Small intestine (tissue), 7 donors: Measurements from ENCODE around the gene TFF3. TPM values are rescaled to one million over a fixed set of nuclear protein-coding genes. Genes with fewer than 3 reads are reported as not detected.
A peak's percentile ranks its signal among the peaks of the same experiment; 100 is the strongest.

Experiments
- DNase-seq, 2 donors: peaks; one replicate each; pipeline versions ENCODE4 v3.0.0 to v3.0.0-alpha.2; 2013
- FAIRE-seq: peaks from 2 replicates; lab custom pipeline; 2012; peaks lifted over from hg19 to GRCh38; lab: Jason Lieb, UNC
- H3K27ac ChIP-seq, 3 donors: one replicate each; pipeline ENCODE4 v1.5.1; 2013; ENCODE audit warnings: low read length in 2 of 3, mild to moderate bottlenecking in 2 of 3, control low read depth in 1 of 3, inconsistent platforms in 1 of 3, low read depth in 1 of 3, moderate library complexity in 1 of 3
- H3K27me3 ChIP-seq, 3 donors: one replicate each; pipeline ENCODE4 v1.6.1; 2013; ENCODE audit warnings: low read length in 3 of 3, inconsistent platforms in 1 of 3; ENCODE audit not compliant: control insufficient read depth in 3 of 3, insufficient read depth in 3 of 3
- H3K36me3 ChIP-seq, 3 donors: one replicate each; pipeline ENCODE4 v1.6.1; 2013; ENCODE audit warnings: low read length in 3 of 3, inconsistent platforms in 1 of 3, low read depth in 1 of 3, mild to moderate bottlenecking in 1 of 3, moderate library complexity in 1 of 3; ENCODE audit not compliant: control insufficient read depth in 3 of 3, insufficient read depth in 2 of 3
- H3K4me1 ChIP-seq, 3 donors: one replicate each; pipeline ENCODE4 v1.6.1; 2013; ENCODE audit warnings: low read length in 2 of 3, inconsistent platforms in 1 of 3, low read depth in 1 of 3, mild to moderate bottlenecking in 1 of 3, moderate library complexity in 1 of 3; ENCODE audit not compliant: control insufficient read depth in 3 of 3, insufficient read depth in 2 of 3
- H3K4me3 ChIP-seq, 3 donors: one replicate each; pipeline ENCODE4 v1.5.1; 2013; ENCODE audit warnings: low read length in 3 of 3, control low read depth in 1 of 3, inconsistent platforms in 1 of 3, low read depth in 1 of 3, mild to moderate bottlenecking in 1 of 3, moderate library complexity in 1 of 3
- H3K9me3 ChIP-seq, 2 donors: one replicate each; pipeline ENCODE4 v1.6.1; 2013; ENCODE audit warnings: low read depth in 1 of 2, low read length in 1 of 2; ENCODE audit not compliant: control insufficient read depth in 2 of 2, insufficient read depth in 1 of 2
- WGBS, 3 donors: extraction: QIAGEN DNeasy Blood & Tissue Kit; methylation state at CpG; one replicate each; pipeline ENCODE4 v1.1.7; 2013; 5-methylcytosine and 5-hydroxymethylcytosine counted together
- polyA plus RNA-seq, 4 donors: library from polyadenylated mRNA; stranded (reverse) in 3 of 4; unstranded in 1 of 4; fragments of 200-250 nt in 3 of 4; fragments of 120-200 nt in 1 of 4; gene quantifications; one replicate each; pipeline versions ENCODE4 v1.2.1 to v1.2.3, GENCODE V29; 2013
- donor health status: healthy with polysubstance abuse.
- donor health status: control.
- donor health status: control.
- donor health status: Bipolar disorder and iron deficiency.
- donor health status: healthy.

TFF3 gene
- polyA plus RNA-seq, 4 donors = 758 to 1,395 (median 912) TPM

DNA sequence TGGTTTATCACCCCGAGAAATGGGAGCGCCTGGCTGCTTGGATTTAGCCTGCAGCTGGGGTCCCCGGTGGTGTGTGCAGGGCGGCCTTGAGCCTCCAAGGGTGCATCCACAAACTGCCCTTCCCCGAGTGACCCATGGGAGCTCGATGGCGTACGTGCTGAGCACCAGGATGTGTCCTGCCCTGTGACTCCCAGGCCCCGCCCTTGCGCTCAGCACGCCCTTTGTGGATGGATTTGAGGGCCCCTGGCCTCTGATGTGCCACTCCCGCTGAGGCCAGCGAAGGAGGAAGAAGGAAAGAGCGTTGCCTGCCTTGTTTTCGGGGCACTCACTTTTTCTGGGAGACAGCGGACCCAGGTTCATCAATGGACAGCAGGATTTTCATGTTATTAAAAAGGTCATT, 1.7 kb upstream of the TFF3 start:
- peak; percentile 90 to 92 for DNase-seq
- WGBS, 3 donors = 34 to 73% (median 45%) methylated on average over 16 of the region's 16 CpGs
- Histone ChIP-seq H3K9me3 (no peaks in the 10 kb centered on the region), H3K27me3 (no peaks in the 10 kb centered on the region), H3K27ac (peak overlapping the region in 2 of 3 donors; percentile 76 to 89), H3K4me1 (peaks cover 2 to 88% (median 8%) of the 10 kb centered on the region in 3 donors), H3K36me3 (peaks cover 0 to 10% (median 0%) of the 10 kb centered on the region in 3 donors), H3K4me3 (peak overlapping the region in 1 of 3 donors; percentile 1)
- no peak for FAIRE-seq

DNA sequence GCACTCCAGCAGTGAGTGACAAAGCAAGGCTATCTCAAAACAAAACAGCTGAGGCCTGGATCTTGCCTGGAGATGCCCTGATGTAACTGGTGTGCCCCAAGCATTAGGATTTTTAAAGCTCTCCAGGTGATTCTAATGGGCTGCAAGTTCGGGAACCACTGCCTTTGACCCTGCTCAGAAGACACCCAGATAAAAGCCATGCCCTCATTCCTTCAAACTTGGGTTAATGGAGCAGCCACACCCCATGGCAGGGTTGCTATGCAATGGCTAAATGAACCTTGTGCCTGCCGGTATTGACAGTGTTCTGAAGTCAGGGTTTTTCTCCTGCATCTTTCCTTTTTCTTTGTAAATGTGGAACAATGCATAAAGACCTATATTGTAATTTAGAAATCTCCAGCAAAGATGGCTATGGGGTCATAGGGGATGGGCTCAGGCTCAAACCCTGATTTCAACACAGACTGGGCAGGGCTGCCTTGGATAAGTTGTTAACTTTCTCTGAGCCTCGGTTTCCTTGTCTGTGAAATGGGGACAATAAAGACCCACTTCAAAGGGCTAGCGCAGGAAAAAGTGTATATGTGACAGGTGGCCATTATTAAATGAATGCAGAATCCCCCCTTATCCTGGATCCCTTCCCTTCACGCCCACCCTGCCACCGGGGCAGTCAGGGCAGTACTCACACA, 453 bp downstream of the TFF3 start:
- no peak for FAIRE-seq
- Histone ChIP-seq H3K4me3 (peak overlapping the region in 1 of 3 donors; percentile 37), H3K4me1 (peaks cover 5 to 94% (median 8%) of the 10 kb centered on the region in 3 donors), H3K27ac (peak overlapping the region; percentile 37 to 89 (median 71)), H3K9me3 (no peaks in the 10 kb centered on the region), H3K36me3 (peaks cover 0 to 17% (median 0%) of the 10 kb centered on the region in 3 donors), H3K27me3 (no peaks in the 10 kb centered on the region)
- 16 to 55% (median 51%) methylated on average over 6 of the region's 6 CpGs for WGBS, 3 donors
- DNase-seq = peak; percentile 80 to 83

DNA sequence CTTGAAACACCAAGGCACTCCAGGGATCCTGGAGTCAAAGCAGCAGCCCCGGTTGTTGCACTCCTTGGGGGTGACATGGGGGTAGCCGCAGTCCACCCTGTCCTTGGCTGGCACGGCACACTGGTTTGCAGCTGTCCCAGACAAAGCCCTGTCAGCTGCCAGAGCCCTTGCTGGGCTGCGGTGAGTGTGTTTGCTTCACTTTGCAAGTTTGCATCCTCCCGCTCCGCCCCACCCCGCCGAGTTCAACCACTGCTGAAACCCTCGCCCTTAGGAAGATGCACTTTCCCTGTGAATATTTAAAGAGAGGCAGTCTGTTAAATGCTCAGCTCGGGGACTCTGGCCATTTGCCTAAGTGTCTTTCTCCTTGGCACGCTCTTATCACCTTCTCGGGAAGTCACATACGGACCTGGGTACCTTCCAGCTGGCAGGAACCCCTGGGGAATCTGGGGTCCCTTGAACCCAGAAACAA, 1.7 kb downstream of the TFF3 start:
- WGBS, 3 donors = 12 to 40% (median 29%) methylated on average over 12 to 13 of the region's 13 CpGs
- no peak for FAIRE-seq
- no peaks in the 10 kb centered on the region for H3K9me3 ChIP-seq
- H3K4me1 ChIP-seq = peaks cover 5 to 90% (median 8%) of the 10 kb centered on the region in 3 donors
- H3K27me3 ChIP-seq = no peaks in the 10 kb centered on the region
- H3K4me3 ChIP-seq = peak overlapping the region in 2 of 3 donors; percentile 6 to 37
- H3K36me3 ChIP-seq = peaks cover 0 to 17% (median 0%) of the 10 kb centered on the region in 3 donors
- peak overlapping the region; percentile 24 to 89 (median 71) for H3K27ac ChIP-seq
- peak; percentile 69 to 73 for DNase-seq

DNA sequence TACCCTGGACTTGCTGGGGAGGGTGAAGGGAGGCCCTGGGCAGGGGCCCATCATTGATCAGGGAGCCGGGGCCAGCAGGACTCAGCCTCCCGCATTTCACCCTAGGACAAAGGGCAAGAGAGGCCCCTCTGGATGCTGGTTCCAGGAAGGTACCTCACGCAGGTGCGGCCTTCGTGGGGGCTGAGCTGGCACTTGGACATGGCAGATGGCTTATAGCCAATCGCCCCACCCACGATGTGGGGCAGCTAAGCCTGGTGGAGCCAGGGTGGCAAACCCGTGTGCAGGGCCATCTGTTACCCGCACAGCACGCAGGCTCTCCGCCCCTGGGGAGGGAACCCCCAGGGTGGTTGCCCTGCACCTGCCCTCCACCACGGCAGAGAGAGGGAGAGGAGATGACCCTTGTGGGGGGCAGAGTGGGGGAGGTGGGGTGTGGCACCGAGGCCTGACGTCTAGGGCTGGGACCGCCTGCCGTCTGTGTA, 2.5 kb downstream of the TFF3 start:
- no peaks in the 10 kb centered on the region for H3K27me3 ChIP-seq
- 16 to 62% (median 44%) methylated on average over 14 to 16 of the region's 16 CpGs for WGBS, 3 donors
- H3K4me1 ChIP-seq = peaks cover 5 to 82% (median 8%) of the 10 kb centered on the region in 3 donors
- FAIRE-seq (no peak), DNase-seq (peak; percentile 35 to 76)
- peak overlapping the region in 1 of 3 donors; percentile 37 for H3K4me3 ChIP-seq
- peaks cover 0 to 17% (median 0%) of the 10 kb centered on the region in 3 donors for H3K36me3 ChIP-seq
- no peaks in the 10 kb centered on the region for H3K9me3 ChIP-seq
- H3K27ac ChIP-seq = peak overlapping the region in 2 of 3 donors; percentile 71 to 89

DNA sequence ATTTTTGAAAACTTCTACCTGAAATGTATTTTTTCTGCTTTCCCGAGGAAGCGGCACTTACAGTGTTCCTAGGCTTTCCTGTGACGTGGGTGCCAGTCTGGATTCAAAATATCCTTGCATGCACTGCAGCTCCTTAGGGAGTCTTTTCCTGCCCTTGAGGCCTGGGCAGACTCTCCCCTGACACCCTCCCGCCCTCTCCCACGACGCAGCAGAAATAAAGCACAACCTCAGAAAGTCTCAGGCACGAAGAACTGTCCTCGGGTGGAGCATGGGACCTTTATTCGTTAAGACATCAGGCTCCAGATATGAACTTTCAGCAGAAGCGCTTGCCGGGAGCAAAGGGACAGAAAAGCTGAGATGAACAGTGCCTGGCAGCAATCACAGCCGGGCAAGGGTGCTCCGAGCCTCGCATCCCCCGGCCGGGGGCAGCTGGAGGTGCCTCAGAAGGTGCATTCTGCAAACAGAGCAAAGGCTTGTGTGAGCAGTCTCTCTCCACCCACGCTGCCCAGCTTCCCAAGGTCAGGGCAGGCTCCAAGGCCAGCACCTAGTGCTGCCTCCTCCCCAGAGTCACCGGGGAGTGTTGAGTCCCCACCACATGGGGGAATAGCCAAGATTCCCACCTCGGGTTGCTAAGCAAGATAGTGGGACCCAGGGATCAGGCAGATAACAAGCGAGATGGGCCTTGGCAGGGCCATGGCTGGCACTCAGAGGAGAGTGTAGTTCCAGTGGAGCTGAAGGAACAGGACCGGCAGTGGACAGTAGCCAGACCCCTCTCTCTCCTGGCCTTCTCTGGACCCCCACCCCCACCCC, 3.2 kb downstream of the TFF3 start:
- peaks cover 5 to 76% (median 8%) of the 10 kb centered on the region in 3 donors for H3K4me1 ChIP-seq
- H3K27me3 ChIP-seq = no peaks in the 10 kb centered on the region
- peaks cover 0 to 17% (median 0%) of the 10 kb centered on the region in 3 donors for H3K36me3 ChIP-seq
- H3K4me3 ChIP-seq = peak overlapping the region in 1 of 3 donors; percentile 37
- no peaks in the 10 kb centered on the region for H3K9me3 ChIP-seq
- FAIRE-seq = no peak
- WGBS, 3 donors = 32 to 67% (median 54%) methylated on average over 20 to 21 of the region's 21 CpGs
- peak overlapping the region in 2 of 3 donors; percentile 25 to 89 for H3K27ac ChIP-seq
- peak; percentile 42 to 61 for DNase-seq

DNA sequence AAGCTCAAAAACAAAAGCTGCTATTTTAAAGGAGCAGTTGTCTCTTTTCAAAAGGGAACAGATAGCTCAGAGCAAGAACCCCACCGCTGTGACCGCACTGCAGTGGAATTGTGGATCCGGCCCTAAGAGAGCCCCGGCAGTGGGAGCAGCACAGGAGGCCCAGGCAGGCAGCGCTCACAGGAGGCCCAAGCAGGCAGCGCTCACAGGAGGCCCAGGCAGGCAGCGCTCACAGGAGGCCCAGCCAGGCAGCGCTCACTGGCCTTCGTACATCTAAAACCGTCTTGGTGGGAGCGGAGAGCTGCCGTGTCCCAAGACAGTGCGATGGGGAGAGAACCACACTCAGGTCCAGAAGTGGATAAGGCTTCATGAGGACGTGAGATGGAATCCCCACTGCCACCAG, 4.0 kb downstream of the TFF3 start:
- FAIRE-seq (no peak), DNase-seq (peak in 1 of 2 donors; percentile 29)
- Histone ChIP-seq H3K36me3 (peaks cover 0 to 17% (median 0%) of the 10 kb centered on the region in 3 donors), H3K4me1 (peaks cover 4 to 67% (median 8%) of the 10 kb centered on the region in 3 donors), H3K9me3 (no peaks in the 10 kb centered on the region), H3K4me3 (no peak overlapping the region), H3K27ac (peak overlapping the region in 1 of 3 donors; percentile 89), H3K27me3 (no peaks in the 10 kb centered on the region)
- 92 to 94% (median 93%) methylated on average over 13 to 14 of the region's 14 CpGs for WGBS, 3 donors

DNA sequence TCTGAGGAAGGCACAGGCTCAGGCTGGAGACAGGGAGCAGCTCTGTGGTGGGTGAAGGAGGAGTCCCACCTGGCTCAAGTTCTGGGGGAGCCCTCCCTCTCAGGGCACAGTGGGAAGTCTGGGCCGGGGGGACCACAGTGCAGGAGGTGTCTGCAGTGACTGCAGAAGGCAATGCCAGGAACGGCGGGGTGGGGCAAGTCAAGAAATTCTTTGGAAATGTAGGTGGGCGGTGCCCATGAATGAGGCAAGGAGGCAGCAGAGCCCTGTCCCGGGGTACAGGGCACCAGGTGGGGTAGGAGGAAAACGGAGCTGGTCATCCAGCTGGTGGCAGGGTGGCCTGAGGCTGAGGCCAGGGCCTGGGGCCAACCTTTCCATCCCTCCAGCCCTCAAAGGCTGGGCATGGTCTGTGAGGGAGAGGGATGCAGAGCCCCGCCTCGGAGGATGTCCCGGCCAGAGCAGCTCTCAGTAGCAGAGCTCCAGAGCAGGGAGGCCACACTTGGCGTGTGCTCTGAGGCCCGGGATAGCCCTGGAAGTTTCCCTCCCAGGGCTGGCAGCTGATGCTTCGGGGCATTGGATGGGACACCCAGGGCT, 4.7 kb downstream of the TFF3 start:
- FAIRE-seq = no peak
- Histone ChIP-seq H3K36me3 (peaks cover 0 to 17% (median 0%) of the 10 kb centered on the region in 3 donors), H3K9me3 (no peaks in the 10 kb centered on the region), H3K4me3 (no peak overlapping the region), H3K27me3 (no peaks in the 10 kb centered on the region), H3K4me1 (peaks cover 2 to 62% (median 8%) of the 10 kb centered on the region in 3 donors), H3K27ac (peak overlapping the region in 1 of 3 donors; percentile 27)
- WGBS, 3 donors = 71 to 86% (median 74%) methylated on average over 12 of the region's 12 CpGs
- DNase-seq = peak; percentile 31
